ENCODE results near the gene L3MBTL4. TPM values are rescaled to one million over a fixed set of nuclear protein-coding genes. Genes with fewer than 3 reads are reported as not detected.

L3MBTL4 gene
- total and polyA plus RNA-seq, 9 of the 15 experiments (the other 6 are each of a cell fraction or from before 2014, with no cell fraction given), result not detected

DNA sequence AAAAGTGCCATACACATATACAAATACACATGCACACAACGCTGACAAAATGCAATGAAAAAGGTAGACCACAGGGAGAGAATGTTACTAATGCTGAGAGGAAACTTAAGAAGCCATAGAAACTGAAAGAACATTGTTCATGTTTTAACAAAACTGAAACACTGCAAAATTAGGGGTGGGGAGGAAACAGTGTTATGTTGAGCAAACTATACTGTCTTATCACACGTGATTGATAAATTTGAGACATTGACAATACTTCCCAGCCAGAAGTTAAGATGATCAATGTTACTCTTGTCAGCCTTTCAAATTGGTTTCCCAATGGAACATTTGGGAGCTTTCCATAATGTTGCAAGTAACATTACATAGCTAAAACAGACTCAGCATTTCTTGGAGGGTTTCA, 165.5 kb downstream of the L3MBTL4 start (continued):
- TF ChIP-seq PCBP2 (IDR thresholded peaks at IDR 0.05; ENCODE audit: low read depth, low read length, poor library complexity, severe bottlenecking), result no peak

DNA sequence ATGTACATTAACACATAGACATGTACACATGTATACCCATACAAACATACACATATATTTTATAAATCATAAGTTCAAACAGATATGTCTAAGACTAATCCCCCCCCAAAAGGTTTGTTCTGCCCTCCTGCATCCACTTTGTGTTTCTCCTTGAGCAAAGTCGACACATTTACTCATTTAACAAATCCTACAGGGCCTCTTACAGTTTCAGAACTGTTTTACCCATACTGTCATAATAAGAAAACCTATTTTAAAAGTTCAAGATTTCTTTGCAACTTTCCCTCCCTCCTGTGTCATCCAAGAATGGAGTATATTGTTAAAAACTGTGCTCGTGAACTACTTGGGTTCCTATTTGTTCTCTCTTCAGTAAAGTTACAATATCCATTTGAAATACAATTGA, 166.7 kb downstream of the L3MBTL4 start:
- POLR2A ChIA-PET, result no interaction called here
- no peak for FAIRE-seq
- WGBS (ENCODE audit: insufficient coverage, low coverage, missing lambda C conversion rate), result 0% methylated on average over 2 of the region's 2 CpGs

More for the DNA sequence above, 166.7 kb downstream of the L3MBTL4 start:
- DNase-seq (ENCODE audit: extremely low read depth in 1 of 4, low spot score in 3 of 4), result no peak
- no peak overlapping the region for H3K4me2 ChIP-seq (ENCODE audit: insufficient read depth, low read length)
- no TSS peak for BruUV-seq (replicated peaks)
- in situ Hi-C loops (cut with MboI) (no loop called here), intact Hi-C loops (cut with micrococcal nuclease) (no loop called here)
- ATAC-seq, result no peak
- no peaks in the 10 kb centered on the region for H4K20me1 ChIP-seq (replicated peaks; ENCODE audit: control insufficient read depth, insufficient read depth, low read length)
- H3K4me1 ChIP-seq (replicated peaks in 1 of 2; ENCODE audit: control insufficient read depth in 2 of 2, insufficient read depth in 2 of 2, low read length in 2 of 2), result no peaks in the 10 kb centered on the region
- H3K9me3 ChIP-seq (replicated peaks; ENCODE audit: control insufficient read depth, insufficient read depth, low read depth, low read length), result 0 out of 2 replicates have a peak, but pooled peaks cover 2% of the 10 kb centered on the region
- no peaks in the 10 kb centered on the region for H3K27me3 ChIP-seq (ENCODE audit: control insufficient read depth in 2 of 2, insufficient read depth in 2 of 2, low read length in 2 of 2)
- no peaks in the 10 kb centered on the region for H3K79me2 ChIP-seq (ENCODE audit: control insufficient read depth, insufficient read depth, low read length)
- H3K27ac ChIP-seq (ENCODE audit: extremely low read depth, low read depth, low read length), result no peak overlapping the region
- no peak overlapping the region for H3K4me3 ChIP-seq
- CTCF ChIA-PET (ENCODE audit: low intra/inter-chr PET ratio), result no interaction called here
- no peak overlapping the region for H3K9ac ChIP-seq (ENCODE audit: insufficient read depth in 1 of 2, low read depth in 2 of 2, low read length in 2 of 2)
- H2AFZ ChIP-seq (ENCODE audit: low read depth, low read length), result no peak overlapping the region
- no peaks in the 10 kb centered on the region for H3K36me3 ChIP-seq (ENCODE audit: control insufficient read depth, insufficient read depth, low read length)
- TF ChIP-seq, protein P1, sequence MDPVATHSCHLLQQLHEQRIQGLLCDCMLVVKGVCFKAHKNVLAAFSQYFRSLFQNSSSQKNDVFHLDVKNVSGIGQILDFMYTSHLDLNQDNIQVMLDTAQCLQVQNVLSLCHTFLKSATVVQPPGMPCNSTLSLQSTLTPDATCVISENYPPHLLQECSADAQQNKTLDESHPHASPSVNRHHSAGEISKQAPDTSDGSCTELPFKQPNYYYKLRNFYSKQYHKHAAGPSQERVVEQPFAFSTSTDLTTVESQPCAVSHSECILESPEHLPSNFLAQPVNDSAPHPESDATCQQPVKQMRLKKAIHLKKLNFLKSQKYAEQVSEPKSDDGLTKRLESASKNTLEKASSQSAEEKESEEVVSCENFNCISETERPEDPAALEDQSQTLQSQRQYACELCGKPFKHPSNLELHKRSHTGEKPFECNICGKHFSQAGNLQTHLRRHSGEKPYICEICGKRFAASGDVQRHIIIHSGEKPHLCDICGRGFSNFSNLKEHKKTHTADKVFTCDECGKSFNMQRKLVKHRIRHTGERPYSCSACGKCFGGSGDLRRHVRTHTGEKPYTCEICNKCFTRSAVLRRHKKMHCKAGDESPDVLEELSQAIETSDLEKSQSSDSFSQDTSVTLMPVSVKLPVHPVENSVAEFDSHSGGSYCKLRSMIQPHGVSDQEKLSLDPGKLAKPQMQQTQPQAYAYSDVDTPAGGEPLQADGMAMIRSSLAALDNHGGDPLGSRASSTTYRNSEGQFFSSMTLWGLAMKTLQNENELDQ (CRISPR knock-in tag; IDR thresholded peaks at IDR 0.05; ENCODE audit: borderline replicate concordance), result no peak
- no peak for TF ChIP-seq XRCC5 (IDR thresholded peaks at IDR 0.05; ENCODE audit: low read depth, low read length)
- TF ChIP-seq, protein P2, sequence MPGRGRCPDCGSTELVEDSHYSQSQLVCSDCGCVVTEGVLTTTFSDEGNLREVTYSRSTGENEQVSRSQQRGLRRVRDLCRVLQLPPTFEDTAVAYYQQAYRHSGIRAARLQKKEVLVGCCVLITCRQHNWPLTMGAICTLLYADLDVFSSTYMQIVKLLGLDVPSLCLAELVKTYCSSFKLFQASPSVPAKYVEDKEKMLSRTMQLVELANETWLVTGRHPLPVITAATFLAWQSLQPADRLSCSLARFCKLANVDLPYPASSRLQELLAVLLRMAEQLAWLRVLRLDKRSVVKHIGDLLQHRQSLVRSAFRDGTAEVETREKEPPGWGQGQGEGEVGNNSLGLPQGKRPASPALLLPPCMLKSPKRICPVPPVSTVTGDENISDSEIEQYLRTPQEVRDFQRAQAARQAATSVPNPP (IDR thresholded peaks at IDR 0.05; ENCODE audit: borderline replicate concordance, insufficient read depth, insufficient read length), result no peak
- TF ChIP-seq ZNF175 (CRISPR knock-in tag; IDR thresholded peaks at IDR 0.05; ENCODE audit: low read depth), result no peak
- TF ChIP-seq ZNF23 (CRISPR knock-in tag; IDR thresholded peaks at IDR 0.05), result no peak
- no peak for TF ChIP-seq FOXA3 (CRISPR knock-in tag; conservative IDR thresholded peaks at IDR 0.05 in 1 of 2, IDR thresholded peaks at IDR 0.05 in 1 of 2)
- H3K9me1 ChIP-seq (ENCODE audit: control insufficient read depth, insufficient read depth, low read length), result no peaks in the 10 kb centered on the region

All from K562 (cell line).